ENCODE data around the gene SLC45A2. TPM values are rescaled to one million over a fixed set of nuclear protein-coding genes. Genes with fewer than 3 reads are reported as not detected.
"Not testable (repeated sequence)": the region's sequence is repeated elsewhere in the genome, so short reads cannot be mapped to it uniquely, and the experiment has no call there.

SLC45A2 gene
- total RNA-seq, 1 donor from 2014 or later: under 0.01 TPM

DNA sequence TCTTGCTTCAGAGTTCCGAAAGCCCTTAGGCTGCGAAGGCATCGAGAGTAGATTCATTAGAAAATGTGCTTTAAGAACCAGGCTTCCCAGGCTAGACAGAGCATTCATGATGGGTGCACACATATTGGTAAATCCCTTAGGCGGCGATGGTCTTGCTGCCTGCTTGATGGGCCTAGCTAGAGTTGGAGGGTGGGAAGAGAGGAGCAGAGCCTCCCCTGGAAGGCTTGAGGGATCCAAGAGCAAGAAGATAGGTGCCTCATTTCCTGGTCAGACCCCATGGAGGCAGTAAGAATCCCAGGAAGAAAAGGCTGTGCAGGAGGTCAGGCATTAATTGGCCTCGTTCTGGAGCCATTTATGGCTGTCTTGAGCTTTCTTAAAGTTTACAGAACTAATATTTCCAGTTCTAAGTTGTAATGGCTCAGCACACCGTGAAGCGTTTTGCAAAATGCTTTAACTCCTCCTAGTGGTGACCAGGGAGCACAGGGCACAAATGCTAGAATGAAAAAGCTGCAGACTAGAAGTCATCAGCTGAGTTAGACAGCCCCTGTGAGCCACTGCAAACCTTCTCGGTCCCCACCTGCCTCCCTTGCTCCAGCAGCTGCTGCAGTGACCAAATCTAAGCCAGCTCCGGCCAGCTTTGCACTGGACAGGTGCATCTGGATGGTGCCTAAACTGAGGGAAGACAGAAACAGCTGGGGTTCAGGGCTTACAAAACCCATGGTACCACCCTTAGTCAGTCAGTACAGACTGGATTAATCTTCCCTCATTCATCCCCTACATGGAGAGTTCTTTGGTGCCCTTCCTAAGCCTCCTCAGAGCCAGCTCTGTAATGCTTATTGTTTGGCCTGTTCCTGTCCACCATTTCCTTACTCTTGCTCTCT is 14.7 kb downstream of the SLC45A2 start:
- DNase-seq (ENCODE audit: low read depth in 2 of 2): peak; percentile 6 to 52

DNA sequence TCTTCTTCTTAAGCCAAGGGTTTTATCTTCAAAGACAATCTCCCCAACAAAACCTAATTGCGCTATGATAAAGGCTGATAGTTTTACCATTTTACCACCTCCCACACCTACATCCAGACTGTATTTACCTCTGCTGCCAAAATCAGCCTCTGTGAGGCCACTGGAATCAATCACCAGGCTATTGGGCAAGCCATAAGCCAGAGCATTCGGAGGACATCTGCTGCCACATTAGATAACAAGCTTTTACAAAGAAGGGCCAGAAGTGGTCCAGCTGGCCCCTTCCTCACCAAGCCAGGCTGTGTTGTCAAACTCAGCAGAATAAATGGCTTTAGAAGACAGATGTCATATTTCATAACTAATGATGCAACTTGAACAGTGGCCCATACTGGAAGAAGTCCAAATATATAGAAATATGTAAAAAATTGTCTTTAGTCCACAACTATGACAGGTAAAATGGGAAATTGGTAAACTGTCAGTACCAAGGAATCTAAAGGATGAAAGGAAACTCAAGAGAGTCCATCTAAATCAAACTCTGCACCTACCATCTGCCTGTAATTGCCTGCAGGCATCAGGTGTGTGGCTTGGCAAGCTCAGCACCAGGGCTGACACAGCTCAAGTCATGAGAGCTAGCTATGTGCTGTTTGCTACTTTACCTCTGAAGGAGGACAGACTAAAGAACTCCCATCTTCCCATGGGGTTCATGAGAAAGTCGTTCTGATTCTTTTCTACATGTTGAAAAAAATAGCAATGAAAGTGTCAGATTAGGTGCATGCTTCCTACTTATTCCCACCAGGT is 16.1 kb downstream of the SLC45A2 start:
- DNase-seq (ENCODE audit: low read depth in 2 of 2): no peak

DNA sequence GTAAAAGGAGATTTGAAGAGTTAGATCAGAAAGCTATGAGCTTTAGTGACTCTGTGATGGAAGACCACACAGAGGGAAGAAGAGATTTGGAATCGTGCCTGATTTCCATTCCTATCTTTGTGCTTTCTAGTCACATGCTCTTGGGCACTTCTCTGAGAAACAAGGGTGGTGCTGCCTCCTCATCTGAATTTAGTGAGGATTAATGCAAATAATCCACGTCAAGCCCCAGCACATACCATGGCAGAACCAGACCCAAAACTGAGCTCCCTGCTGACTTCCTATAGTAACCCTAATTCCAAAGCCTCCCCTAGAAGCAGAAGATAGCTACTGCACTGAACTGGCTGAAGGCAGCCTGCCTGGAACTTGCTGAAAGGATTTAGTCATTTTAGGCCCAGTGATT is 17.7 kb downstream of the SLC45A2 start:
- DNase-seq (ENCODE audit: low read depth in 2 of 2): no peak

DNA sequence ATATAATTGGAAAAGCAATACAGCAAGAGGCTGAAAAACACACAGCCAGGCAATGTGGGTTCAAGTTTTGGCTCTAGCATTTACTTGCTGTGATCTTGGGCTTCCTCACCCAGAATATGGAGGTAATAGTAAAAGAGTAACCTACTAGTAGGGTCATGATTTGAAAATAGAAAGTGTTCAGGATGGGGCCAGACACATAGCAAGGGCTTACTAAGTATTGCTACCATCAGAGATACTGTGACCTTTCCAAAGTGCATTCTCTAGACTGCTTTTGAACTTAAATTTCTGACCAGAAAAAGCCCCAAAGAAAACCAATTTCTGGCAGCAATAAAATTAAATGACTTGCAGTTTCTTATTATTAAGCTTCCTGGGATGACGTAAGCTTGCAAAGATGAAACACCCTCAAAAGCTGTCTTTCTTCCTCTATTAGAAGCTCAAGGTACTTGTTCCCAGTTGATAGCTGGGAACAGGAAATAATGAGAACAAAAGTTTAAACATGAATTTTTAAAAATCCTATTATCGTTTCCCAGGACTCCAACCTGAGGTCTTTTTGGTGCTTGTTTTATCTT is 20.3 kb downstream of the SLC45A2 start:
- no peak for DNase-seq (ENCODE audit: low read depth in 2 of 2)

DNA sequence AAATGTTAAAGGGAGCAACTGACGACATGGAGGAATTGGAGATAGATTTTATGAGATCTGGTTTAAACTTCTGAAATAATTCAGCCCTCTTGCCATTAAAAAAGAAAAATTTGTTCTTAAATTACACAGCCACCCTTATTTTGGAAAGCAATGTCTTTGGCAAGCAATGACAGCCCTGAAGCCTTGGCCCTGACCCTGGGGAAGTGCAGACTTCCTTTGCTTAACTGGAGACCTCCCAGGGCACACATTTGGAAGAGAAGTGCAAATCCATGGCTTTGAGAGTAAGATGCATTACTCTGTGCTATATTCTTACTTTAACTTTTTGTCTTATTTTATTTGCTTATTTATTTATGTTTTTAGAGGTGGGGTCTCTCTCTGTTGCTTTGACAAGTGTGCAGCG is 26.3 kb downstream of the SLC45A2 start:
- no peak for DNase-seq (ENCODE audit: low read depth in 2 of 2)

DNA sequence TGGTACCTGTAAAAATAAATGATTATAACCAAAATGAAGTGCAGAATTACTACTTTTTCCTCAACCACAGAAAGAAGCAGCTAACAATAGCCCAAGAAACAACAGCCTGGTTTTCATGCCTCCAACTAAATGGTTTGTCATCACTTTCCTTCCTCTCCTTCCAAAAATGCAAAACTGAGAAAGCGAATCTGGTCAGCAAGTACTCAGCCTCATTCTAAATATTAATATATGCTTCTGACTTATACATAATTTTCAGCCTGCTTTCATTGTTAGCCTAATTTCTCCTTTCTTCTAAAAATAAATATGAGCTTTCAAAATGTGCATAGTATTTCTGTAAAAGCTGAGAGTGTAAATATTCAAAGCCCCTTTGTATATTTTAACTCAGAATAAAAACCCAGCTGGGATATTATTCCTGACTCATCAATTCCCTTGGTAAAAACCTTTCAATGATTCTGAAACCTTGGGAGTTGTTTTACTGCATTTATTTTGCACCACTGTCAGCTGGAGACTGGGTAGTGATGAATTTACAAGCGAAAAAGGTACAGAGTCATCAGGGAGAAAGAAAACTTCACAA is 26.8 kb downstream of the SLC45A2 start:
- DNase-seq (ENCODE audit: low read depth in 2 of 2): no peak

DNA sequence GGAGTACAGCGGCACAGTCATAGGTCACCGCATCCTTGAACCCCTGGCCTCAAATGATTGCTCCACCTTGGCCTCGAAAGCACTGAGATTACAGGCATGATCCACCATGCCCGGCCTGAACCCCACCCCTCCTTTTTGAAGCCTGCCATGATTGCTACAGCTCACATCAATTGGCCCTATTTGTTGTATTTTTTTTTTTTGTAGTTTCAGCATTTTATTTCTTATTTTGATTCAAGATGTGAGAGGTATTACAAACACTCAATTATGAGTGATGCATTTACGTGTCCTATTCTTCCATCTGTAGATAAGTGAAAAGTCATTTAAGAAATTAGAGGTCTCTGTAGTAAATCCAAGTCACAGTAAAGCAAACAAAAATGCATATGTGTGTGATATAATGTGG is 32.3 kb downstream of the SLC45A2 start:
- not testable (repeated sequence) for DNase-seq (ENCODE audit: low read depth in 2 of 2)

DNA sequence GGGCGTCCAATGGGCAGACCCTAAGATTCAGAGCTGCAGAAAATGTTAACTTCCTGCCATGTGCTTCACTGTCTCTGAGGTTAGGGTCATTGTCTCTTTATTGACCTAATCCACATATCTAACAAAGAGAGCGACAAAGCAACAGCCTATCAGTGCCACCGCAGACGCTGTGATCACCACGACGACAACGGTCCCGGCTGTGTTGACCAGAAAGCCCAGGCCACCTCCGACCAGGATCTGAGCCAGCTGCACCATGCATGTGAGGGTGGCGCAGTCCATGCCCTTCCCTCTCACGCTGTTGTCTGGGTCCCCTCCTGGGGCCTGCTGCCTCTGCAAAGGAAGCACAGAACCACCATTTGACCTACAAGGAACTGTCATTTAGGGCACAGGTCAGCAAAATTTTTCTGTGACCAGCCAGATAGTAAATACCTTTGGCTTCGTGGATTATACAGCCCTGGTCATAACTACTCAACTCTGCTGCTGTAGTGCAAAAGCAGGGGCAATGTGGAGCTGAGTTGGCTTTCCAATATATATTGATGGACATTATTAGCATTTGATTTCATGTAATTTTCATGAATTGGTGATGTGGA is 39.9 kb downstream of the SLC45A2 start:
- no peak for DNase-seq (ENCODE audit: low read depth in 2 of 2)

DNA sequence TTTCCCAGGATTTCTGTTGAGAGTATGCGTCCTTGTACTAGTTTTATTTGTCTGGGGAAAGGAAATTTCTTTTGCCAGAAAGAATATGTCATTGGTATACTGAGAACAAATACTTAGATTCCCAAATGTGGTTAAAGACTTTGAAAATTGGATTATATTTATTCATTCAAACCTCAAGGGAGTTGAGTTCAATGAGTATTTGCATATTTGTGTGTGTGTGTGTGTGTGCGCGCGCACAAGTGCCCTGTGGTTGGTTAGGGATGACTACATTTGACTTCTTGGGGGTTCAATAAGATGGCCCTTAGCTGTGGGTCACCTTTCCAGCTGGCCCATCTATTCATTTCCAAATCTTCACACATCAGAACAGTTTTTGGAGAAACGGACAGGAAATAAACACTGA is 43.4 kb downstream of the SLC45A2 start:
- no peak for DNase-seq (ENCODE audit: low read depth in 2 of 2)

DNA sequence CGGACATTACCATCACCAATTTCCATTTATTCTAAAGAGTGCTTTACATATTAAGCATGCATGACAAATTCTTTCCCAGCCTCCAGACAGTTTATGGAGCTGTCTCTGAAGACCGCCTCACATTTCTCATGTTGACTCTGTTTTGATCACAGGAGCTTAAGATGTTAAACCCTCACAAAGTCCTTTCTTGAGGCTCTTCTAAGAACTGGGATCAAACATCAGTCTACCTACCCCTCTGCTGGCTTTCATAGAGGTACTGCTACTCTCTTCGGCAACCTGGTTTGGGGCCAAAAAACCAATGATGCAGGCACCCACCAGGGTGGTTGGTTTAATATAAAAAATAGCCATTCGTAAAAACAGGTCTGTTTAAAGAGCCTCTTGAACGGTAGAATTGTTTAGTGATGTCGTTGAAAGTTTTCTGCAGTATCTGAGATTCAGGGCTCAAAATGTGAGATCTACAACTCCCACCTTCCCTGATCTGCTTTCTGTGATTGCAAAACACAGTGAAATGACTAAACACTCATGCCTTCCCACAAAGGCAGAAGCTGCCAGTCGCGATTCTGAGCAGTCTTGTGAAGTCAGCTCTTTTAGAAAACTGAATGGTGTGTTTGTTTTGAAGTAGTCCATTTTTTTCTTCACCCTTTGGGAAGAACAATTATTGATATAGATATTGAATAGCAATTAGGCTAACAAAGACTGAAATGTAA is 44.8 kb downstream of the SLC45A2 start:
- no peak for DNase-seq (ENCODE audit: low read depth in 2 of 2)

DNA sequence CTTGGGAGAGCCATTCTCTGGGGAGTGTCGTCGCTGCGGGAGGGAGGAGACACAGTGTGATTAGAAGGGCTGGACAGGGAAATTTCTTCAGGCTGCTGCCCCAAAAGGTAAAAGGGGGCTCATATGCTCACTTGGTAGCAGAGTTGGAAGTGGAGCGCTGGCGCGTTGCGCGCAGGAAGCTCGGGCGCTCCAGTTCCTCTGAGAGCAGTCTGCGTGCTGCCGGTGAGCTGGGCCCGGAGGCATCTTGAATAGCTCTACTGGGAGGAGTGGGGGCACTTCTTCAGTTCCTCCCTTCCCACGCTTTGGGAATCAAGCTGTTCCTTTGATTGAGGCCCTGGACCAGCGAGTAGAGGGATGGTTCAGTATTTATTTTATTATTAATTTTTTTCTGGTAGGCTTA is 45.6 kb downstream of the SLC45A2 start:
- no peak for DNase-seq (ENCODE audit: low read depth in 2 of 2)

DNA sequence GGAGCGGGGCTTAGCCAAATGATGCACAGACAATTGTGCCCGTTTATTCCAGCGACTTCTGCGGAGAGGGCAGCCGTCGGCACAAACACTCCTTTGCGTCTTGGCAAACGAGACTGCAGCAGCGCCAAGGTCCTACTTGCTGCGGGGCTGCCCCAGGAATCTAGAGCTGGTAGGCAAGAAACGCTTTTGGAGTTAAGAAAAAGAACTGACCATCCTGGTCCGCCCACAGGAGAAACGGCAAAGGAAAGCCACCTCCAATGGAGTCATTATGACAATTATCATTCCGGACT is 46.0 kb downstream of the SLC45A2 start:
- no peak for DNase-seq (ENCODE audit: low read depth in 2 of 2)

DNA sequence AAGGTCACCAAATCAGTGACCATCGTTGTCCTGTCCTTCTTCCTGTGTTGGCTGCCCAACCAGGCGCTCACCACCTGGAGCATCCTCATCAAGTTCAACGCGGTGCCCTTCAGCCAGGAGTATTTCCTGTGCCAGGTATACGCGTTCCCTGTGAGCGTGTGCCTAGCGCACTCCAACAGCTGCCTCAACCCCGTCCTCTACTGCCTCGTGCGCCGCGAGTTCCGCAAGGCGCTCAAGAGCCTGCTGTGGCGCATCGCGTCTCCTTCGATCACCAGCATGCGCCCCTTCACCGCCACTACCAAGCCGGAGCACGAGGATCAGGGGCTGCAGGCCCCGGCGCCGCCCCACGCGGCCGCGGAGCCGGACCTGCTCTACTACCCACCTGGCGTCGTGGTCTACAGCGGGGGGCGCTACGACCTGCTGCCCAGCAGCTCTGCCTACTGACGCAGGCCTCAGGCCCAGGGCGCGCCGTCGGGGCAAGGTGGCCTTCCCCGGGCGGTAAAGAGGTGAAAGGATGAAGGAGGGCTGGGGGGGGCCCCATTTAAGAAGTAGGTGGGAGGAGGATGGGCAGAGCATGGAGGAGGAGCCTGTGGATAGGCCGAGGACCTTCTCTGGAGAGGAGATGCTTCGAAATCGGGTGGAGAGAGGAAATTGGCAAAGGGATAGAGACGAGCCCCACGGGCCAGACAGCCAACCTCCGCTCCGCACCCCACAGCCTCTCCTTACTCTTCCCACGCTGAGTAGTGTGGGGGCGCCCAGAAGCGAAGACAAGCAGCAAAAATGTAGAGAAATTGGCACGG is 46.6 kb downstream of the SLC45A2 start:
- no peak for DNase-seq (ENCODE audit: low read depth in 2 of 2)

DNA sequence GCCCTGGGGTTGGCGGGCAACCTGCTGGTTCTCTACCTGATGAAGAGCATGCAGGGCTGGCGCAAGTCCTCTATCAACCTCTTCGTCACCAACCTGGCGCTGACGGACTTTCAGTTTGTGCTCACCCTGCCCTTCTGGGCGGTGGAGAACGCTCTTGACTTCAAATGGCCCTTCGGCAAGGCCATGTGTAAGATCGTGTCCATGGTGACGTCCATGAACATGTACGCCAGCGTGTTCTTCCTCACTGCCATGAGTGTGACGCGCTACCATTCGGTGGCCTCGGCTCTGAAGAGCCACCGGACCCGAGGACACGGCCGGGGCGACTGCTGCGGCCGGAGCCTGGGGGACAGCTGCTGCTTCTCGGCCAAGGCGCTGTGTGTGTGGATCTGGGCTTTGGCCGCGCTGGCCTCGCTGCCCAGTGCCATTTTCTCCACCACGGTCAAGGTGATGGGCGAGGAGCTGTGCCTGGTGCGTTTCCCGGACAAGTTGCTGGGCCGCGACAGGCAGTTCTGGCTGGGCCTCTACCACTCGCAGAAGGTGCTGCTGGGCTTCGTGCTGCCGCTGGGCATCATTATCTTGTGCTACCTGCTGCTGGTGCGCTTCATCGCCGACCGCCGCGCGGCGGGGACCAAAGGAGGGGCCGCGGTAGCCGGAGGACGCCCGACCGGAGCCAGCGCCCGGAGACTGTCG is 47.3 kb downstream of the SLC45A2 start:
- no peak for DNase-seq (ENCODE audit: low read depth in 2 of 2)

DNA sequence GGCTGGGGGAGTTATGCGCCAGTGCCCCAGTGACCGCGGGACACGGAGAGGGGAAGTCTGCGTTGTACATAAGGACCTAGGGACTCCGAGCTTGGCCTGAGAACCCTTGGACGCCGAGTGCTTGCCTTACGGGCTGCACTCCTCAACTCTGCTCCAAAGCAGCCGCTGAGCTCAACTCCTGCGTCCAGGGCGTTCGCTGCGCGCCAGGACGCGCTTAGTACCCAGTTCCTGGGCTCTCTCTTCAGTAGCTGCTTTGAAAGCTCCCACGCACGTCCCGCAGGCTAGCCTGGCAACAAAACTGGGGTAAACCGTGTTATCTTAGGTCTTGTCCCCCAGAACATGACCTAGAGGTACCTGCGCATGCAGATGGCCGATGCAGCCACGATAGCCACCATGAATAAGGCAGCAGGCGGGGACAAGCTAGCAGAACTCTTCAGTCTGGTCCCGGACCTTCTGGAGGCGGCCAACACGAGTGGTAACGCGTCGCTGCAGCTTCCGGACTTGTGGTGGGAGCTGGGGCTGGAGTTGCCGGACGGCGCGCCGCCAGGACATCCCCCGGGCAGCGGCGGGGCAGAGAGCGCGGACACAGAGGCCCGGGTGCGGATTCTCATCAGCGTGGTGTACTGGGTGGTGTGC is 48.0 kb downstream of the SLC45A2 start, which contains the start of gene RXFP3:
Gene RXFP3 (plus strand): TSS at position 6 of the 636 bp plus-strand sequence. CDS start 355 bp downstream, at position 361.
- DNase-seq (ENCODE audit: low read depth in 2 of 2): no peak

DNA sequence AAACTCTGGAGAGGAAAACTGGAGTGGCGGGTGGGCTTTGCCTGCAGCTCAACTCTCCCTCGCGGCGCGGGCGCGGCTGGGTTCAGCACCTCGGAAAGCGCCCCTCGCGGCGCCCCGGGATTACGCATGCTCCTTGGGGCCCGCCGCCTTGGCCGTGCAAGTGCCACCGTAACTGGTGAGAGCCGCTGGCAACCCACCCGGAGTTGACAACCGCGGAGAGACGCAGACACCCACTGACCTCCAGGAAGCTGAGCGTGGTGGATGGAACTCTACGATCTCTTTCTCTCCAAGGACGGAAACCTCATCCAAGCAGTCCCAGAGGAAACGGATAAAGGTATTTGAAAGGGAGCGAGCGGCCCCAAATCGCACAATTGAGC is 48.5 kb downstream of the SLC45A2 start:
- DNase-seq (ENCODE audit: low read depth in 2 of 2): peak in 1 of 2 donors; percentile 55

DNA sequence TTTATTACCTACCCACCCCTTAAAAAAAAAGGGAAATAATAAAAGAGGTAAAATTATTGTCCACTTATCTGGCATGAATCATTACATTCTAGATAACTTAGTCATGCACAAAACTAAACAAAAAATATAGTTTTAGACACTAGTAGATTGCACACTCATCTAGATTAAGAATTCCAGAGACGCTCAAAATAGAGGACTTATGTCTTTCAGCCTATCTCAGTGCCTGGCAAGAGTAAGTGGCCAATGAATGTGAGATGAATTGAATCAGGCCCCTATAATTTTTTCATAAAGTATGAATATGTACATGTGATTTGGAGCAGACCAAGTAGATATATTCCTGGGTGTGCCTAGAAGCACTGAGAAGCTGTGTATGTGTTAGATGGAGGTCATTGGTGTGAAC is 50.3 kb downstream of the SLC45A2 start:
- DNase-seq (ENCODE audit: low read depth in 2 of 2): no peak

DNA sequence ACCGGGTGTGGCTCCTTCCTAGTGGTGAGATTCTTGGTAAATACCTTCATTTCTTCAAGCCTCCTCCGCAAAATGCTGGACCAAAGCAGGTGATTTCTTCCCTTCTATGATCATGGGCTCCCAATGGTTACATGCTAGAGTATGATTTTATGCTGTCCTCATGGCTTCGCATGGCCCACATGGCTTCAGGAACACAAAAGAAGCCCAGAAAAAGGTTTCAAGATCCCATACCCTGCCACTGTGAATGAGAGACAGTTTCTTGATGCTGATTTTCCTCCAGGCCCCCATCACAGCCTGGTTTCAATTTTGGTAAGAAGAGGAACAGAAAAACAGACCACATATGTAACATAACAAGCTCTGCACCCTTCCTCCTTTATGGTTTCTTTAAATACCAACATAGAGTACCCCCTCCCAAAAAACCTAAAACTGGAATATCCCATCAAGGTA is 50.7 kb downstream of the SLC45A2 start:
- DNase-seq (ENCODE audit: low read depth in 2 of 2): no peak

DNA sequence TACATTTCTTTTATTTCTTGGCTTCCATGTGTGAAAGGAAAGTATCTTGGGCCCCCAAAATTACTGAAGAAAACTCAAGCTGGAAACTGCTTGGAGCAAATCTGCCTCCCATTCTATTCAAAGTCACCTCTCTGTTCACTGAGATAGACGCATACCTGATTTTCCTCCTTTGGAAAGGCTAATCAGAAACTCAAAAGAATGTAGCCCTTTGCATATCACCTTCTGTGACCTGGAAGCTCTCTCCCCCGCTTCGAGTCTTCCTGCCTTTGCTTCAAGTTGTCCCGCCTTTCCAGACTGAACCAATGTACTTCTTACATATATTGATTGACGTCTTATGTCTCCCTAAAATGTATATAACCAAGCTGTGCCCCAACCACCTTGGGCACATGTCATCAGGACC is 53.4 kb downstream of the SLC45A2 start:
- DNase-seq (ENCODE audit: low read depth in 2 of 2): no peak

Data from dermis microvascular lymphatic vessel endothelial cell (primary cell).